Thymus (tissue), 11 donors: ENCODE data around the gene RHBDD2. TPM values are rescaled to one million over a fixed set of nuclear protein-coding genes. Genes with fewer than 3 reads are reported as not detected.
A peak's percentile ranks its signal among the peaks of the same experiment; 100 is the strongest.

Experiments used
- DNase-seq, 9 donors: peaks; one replicate each; pipeline ENCODE4 v3.0.0-alpha.2; 2013; ENCODE audit warnings: low spot score in 9 of 9, low read depth in 6 of 9, missing footprints in 1 of 9
- H3K27ac ChIP-seq, 2 donors: one replicate each; pipeline ENCODE4 v1.5.1; 2013; ENCODE audit warnings: control low read depth in 1 of 2, low read depth in 1 of 2, low read length in 1 of 2, mild to moderate bottlenecking in 1 of 2, moderate library complexity in 1 of 2
- H3K27me3 ChIP-seq, 2 donors: one replicate each; pipeline ENCODE4 v1.5.1; 2013; ENCODE audit warnings: low read length in 1 of 2; ENCODE audit not compliant: control insufficient read depth in 2 of 2, insufficient read depth in 1 of 2
- H3K36me3 ChIP-seq, 2 donors: one replicate each; pipeline ENCODE4 v1.5.1; 2013; ENCODE audit warnings: low read length in 1 of 2, mild to moderate bottlenecking in 1 of 2, moderate library complexity in 1 of 2; ENCODE audit not compliant: control insufficient read depth in 2 of 2, insufficient read depth in 2 of 2
- H3K4me1 ChIP-seq, 2 donors: one replicate each; pipeline ENCODE4 v1.5.1; 2013; ENCODE audit warnings: low read length in 2 of 2; ENCODE audit not compliant: control insufficient read depth in 2 of 2, insufficient read depth in 2 of 2
- H3K4me3 ChIP-seq, 2 donors: one replicate each; pipeline ENCODE4 v1.5.1; 2013; ENCODE audit warnings: low read length in 2 of 2, control low read depth in 1 of 2, mild to moderate bottlenecking in 1 of 2
- H3K9me3 ChIP-seq, 2 donors: one replicate each; pipeline ENCODE4 v1.5.1; 2013; ENCODE audit warnings: low read length in 1 of 2, mild to moderate bottlenecking in 1 of 2; ENCODE audit not compliant: control insufficient read depth in 2 of 2, insufficient read depth in 1 of 2
- WGBS: extraction: QIAGEN DNeasy Blood & Tissue Kit; methylation state at CpG from one replicate; pipeline ENCODE4 v1.1.7; 2013; 5-methylcytosine and 5-hydroxymethylcytosine counted together
- polyA plus RNA-seq: library from polyadenylated mRNA; stranded (reverse); fragments of 200-250 nt; gene quantifications from one replicate; pipeline ENCODE4 v1.2.3, GENCODE V29; 2013
- total RNA-seq: library from RNA; stranded (reverse); fragments of 120-200 nt; gene quantifications from one replicate; pipeline ENCODE4 v1.2.4, GENCODE V29; 2013
- donor health status: healthy.

RHBDD2 gene
- total and polyA plus RNA-seq, 2 donors: 18.3 to 90.7 TPM

DNA sequence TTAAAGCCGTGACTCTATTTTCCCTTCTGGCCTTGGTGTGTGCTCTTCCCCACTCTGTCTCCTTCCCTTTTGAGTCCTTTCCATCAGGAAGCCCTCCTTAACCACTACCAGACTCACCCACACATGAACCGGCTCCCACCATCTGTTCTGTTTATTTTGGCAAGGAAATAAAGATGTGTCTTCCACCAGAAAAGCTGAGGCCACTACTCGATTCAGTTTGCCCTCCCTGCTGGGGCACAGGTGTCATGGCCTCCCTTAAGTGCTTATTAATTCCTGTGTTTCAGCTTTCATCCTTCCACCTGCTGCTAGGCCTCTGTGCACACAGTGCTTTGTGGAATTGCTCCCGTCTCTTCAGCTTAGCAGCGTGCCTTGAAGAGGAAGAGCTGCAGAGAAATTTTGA, 52.8 kb downstream of the RHBDD2 start:
- 33% methylated on average over 5 of the region's 5 CpGs for WGBS
- H3K4me1 ChIP-seq: peaks cover 32 to 60% of the 10 kb centered on the region in 2 donors
- H3K9me3 ChIP-seq: peaks cover 0 to 19% of the 10 kb centered on the region in 2 donors
- H3K27ac ChIP-seq: peak overlapping the region; percentile 65 to 92
- DNase-seq: peak in 5 of 9 donors; percentile 32 to 73 (median 42)
- H3K27me3 ChIP-seq: no peaks in the 10 kb centered on the region
- H3K4me3 ChIP-seq: no peak overlapping the region
- peaks cover 3 to 4% of the 10 kb centered on the region in 2 donors for H3K36me3 ChIP-seq

GRCh38 chr7:75937958-75938786, 59.3 kb downstream of the RHBDD2 start:
- H3K9me3 ChIP-seq: peaks cover 0 to 10% of the 10 kb centered on the region in 2 donors
- H3K4me1 ChIP-seq: peaks cover 3 to 13% of the 10 kb centered on the region in 2 donors
- DNase-seq: no peak
- WGBS: 96% methylated on average over 15 of the region's 15 CpGs
- H3K27me3 ChIP-seq: no peaks in the 10 kb centered on the region
- no peak overlapping the region for H3K27ac ChIP-seq
- H3K4me3 ChIP-seq: no peak overlapping the region
- H3K36me3 ChIP-seq: peaks cover 4 to 11% of the 10 kb centered on the region in 2 donors

Other genes with a start within 250 kb of the RHBDD2 start
- 3.3 TPM for gene HIP1, start 140.1 kb upstream of the RHBDD2 start, total RNA-seq
- gene HIP1, start 140.1 kb upstream of the RHBDD2 start, polyA plus RNA-seq: 3.5 TPM
- gene CCL26, start 106.8 kb upstream of the RHBDD2 start, total RNA-seq: 0.14 TPM
- gene CCL26, start 106.8 kb upstream of the RHBDD2 start, polyA plus RNA-seq: 3.1 TPM
- gene CCL24, start 65.2 kb upstream of the RHBDD2 start, total RNA-seq: 0.19 TPM
- 0.78 TPM for gene CCL24, start 65.2 kb upstream of the RHBDD2 start, polyA plus RNA-seq
- gene POR, start 36.1 kb downstream of the RHBDD2 start, total RNA-seq: 44.6 TPM
- 114 TPM for gene POR, start 36.1 kb downstream of the RHBDD2 start, polyA plus RNA-seq
- 6.8 TPM for gene TMEM120A, start 115.6 kb downstream of the RHBDD2 start, total RNA-seq
- gene TMEM120A, start 115.6 kb downstream of the RHBDD2 start, polyA plus RNA-seq: 48.8 TPM
- gene STYXL1, start 169.0 kb downstream of the RHBDD2 start, total RNA-seq: 36.9 TPM
- gene STYXL1, start 169.0 kb downstream of the RHBDD2 start, polyA plus RNA-seq: 55.9 TPM
- gene MDH2, start 169.1 kb downstream of the RHBDD2 start, total RNA-seq: 69.7 TPM
- 57.5 TPM for gene MDH2, start 169.1 kb downstream of the RHBDD2 start, polyA plus RNA-seq